Fibroblast of skin of scalp (primary cell): ENCODE data around the gene PRR13. TPM values are rescaled to one million over a fixed set of nuclear protein-coding genes. Genes with fewer than 3 reads are reported as not detected.
"Not testable (repeated sequence)": the region's sequence is repeated elsewhere in the genome, so short reads cannot be mapped to it uniquely, and the experiment has no call there.

Experiments used
- DNase-seq: peaks from one replicate; pipeline ENCODE4 v3.0.0-alpha.2; 2013
- polyA plus RNA-seq, 2 experiments: library from polyadenylated mRNA; unstranded; fragments of 120-200 nt; gene quantifications; one replicate each; pipeline ENCODE4 v1.2.1, GENCODE V29; 2013; ENCODE audit not compliant: insufficient read length in 2 of 2

Gene PRR13, protein sequence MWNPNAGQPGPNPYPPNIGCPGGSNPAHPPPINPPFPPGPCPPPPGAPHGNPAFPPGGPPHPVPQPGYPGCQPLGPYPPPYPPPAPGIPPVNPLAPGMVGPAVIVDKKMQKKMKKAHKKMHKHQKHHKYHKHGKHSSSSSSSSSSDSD
- 154 TPM for polyA plus RNA-seq (2013, experiment 1 of 2; ENCODE audit: insufficient read length)
- 153 TPM for polyA plus RNA-seq (2013, experiment 2 of 2; ENCODE audit: insufficient read length)

DNA sequence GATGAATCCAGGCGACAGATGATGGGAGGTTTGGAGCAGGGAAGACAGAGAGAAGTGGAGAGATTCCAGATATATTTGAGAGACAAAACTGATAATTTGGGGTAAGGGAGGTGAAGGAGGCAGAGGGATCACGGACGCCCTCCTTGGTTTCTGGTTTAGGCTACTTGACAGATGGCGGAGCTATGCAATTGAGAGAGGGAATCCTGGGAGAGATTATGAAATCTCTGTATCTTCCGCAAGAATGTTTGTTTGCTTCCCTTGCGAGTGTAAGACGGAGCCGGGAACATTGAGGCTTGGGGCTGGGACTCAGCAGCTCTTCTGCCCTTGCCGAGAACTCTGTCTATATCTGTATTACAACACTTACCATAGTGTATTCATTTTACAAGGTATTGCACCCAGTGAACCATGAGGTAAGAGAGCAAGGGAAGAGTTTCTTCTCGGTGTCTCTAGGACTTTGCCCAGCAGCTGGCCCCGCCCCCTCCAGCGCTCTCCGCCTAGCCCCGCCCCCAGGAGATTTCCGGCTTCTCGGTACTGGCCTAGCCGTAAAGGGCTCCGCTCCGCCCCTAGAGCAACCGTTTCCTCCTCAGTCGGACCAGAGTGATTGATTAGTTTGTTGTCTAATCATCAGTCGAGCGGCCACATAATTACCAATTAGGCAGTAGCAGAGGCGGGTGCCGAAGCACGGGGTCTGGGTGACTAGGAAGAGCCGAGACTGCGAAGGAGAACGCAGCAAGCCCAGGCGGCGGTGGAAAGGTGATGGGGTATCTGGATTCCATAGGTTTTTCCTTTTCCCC is at the start of gene PRR13:
TSS of gene PRR13 (plus strand) at position 695 of the 794 bp plus-strand sequence. CDS start 981 bp downstream, outside the sequence.
- DNase-seq, result peak; percentile 100

DNA sequence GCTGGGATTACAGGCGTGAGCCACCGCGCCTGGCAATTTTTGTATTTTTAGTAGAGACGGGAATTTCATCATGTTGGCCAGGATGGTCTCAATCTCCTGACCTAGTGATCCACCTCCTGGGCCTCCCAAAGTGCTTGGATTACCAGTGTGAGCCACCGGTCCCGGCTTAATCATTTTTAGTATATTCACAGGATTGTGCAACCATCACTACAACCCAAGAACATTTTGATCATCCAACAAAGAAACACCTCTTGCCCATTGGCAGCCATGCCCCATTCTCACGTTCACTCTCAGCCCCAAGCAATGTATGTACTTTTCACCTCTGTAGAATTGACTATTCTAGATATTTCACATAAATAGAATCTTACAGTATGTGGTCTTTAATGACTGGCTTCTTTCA is 41.6 kb upstream of the PRR13 start:
- DNase-seq, result no peak

DNA sequence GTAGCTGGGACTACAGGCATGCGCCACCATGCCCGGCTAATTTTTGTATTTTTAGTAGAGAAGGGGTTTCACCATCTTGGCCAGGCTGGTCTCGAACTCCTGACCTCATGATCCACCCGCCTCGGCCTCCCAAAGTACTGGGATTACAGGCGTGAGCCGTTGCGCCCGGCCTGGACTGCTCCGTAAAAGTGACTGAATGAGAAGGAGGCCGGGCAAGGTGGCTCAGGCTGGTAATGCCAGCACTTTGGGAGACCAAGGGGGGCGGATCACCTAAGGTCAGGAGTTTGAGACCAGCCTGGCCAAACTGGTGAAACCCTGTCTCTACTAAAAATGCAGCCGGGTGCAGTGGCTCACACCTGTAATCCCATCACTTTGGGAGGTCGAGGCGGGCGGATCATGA is 39.2 kb upstream of the PRR13 start:
- DNase-seq, result not testable (repeated sequence)

DNA sequence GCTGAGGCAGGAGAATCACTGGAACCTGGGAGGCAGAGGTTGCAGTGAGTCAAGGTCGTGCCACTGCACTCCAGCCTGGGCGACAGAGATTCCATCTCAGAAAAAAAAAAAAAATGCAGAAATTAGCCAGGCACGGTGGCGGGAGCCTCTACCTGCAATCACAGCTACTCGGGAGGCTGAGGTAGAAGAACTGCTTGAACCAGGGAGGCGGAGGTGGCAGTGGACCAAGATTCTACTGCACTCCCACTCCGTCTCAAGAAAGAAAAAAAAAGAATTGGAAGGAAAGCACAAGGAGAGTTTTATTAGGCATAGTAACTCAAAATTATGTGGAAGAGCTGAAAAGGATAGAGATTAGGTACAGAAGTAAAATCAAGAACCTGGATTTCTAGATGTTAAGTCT is 38.7 kb upstream of the PRR13 start:
- no peak for DNase-seq

DNA sequence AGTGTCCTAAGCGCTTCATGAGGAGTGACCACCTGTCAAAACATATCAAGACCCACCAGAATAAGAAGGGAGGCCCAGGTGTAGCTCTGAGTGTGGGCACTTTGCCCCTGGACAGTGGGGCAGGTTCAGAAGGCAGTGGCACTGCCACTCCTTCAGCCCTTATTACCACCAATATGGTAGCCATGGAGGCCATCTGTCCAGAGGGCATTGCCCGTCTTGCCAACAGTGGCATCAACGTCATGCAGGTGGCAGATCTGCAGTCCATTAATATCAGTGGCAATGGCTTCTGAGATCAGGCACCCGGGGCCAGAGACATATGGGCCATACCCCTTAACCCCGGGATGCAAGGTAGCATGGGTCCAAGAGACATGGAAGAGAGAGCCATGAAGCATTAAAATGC is 30.6 kb upstream of the PRR13 start:
- DNase-seq, result no peak

DNA sequence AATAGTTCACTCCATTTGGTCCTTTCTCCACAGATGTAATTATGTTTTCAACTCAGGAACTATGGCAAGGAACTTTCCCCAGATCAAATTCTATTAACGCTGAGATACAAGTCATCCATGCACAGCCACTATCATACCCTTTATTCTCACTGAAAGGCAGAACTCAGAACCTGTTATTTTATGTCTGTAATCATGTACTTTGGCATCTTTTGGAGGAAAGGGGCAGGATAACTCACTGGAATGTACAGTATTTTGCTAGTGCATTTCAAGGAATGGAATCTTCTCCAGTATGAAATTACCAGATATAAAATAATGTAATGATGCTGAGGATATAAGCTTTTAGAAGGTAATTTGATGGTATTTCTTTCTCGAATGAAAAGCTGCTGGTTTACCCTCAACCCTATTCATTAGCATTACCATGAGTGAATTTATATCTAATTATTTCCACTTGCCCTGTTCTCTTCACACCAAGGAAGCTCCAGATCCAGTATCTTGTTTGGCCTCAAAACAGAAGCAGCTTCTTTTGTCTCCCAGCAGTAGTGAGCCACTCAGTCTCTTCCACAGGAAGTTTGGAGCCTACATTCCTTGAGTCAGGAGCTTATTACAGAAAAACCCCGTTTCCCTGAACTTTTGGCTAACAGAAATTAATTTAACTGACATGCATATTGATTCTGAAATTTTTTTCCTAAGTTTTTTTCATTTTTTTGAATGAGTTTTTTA is 27.9 kb upstream of the PRR13 start:
- DNase-seq, result no peak

DNA sequence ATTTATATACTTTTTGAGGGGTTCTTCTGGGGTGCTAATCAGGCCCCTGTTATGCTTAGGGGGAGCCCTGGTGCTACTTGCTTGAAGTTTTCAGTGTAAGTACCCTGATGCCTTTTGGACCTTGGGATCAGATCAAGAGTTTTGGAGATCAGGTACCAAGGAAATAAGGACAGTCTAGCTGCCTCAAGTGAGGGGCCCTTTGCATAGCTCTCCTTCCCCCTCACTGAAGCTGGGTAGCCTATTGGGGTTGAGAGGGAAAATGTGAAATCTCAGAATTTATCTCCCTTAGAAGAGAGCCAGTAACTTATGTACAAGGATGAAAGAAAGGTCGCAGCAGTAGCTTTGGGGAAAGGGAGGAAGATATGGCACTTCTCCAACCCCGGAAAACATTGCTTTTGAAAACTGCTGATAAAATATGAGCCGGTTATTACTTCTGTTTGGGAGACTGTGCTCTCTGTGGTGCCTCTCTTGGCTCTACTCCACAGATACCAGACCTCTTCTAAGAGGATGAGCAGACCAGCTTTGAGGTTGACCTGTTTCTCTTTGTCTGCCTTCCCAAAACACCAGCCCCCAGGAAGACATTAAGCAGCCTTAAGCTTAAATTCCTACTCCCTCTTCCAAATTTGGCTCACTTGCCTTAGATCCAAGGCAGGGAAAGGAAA is 26.6 kb upstream of the PRR13 start:
- no peak for DNase-seq

DNA sequence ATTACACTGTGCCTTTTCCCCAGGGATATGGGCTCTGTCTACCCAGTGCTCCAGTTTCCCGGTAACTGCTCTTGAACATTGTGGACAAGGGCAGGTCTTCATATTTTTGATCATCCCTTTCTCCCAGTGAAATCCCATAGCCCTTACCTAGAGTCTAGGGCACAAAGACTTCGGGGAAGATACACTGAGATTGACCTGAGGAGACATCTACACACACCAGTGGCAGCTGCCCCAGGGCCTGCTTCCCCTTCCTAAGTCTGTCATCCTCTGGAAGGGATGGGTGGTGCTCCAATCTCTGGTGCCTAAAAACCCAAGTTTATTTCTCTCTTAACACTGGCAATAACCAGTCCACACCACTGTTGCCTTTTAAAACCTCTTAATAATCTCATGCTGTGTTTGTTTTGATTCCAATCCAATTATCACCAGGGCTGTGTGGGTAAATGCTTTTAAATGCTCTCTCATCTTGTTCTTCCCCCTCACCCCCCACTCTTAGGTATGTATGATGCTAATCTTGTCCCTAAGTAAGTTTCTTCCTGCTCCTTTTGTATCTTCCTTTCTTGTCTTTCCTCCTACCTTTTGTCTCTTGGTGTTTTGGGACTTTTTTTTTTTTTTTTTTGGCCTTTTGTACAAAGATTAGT is 25.7 kb upstream of the PRR13 start:
- peak; percentile 50 for DNase-seq

DNA sequence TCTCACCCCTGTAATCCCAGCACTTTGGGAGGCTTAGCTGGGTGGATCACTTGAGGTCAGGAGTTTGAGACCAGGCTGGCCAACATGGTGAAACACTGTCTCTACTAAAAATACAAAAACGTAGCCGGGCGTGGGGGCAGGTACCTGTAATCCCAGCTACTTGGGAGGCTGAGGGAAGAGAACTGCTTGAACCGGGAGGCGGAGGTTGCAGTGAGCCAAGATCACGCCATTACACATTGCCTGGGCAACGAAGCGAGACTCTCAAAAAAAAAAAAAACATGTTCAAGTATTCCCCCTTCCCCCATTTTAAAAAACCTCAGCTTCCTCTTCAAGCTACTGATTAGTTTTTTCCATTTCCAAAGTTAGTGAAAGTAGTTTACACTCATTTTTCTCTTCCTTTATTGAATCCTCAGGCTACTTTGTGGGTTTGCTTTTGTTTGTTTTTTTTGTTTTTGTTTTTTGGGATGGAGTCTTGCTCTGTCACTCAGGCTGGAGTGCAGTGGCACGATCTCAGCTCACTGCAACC is 24.2 kb upstream of the PRR13 start:
- DNase-seq, result not testable (repeated sequence)

DNA sequence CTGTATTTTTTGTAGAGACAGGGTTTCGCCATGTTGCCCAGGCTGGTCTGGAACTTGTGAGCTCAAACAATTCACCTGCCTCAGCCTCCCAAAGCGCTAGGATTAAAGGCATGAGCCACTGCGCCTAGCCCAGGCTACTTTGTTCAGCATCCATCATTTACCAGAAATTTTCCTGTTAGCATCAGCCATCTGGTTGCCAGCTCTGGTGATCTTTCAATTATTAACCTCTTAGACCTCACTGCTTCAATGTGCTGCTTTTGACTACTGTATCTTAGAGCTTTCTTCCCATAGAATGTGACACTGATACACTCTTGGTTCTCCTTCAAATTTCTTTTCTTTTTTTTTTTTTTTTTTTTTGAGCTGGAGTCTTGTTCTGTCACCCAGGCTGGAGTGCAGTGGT is 23.3 kb upstream of the PRR13 start:
- no peak for DNase-seq

DNA sequence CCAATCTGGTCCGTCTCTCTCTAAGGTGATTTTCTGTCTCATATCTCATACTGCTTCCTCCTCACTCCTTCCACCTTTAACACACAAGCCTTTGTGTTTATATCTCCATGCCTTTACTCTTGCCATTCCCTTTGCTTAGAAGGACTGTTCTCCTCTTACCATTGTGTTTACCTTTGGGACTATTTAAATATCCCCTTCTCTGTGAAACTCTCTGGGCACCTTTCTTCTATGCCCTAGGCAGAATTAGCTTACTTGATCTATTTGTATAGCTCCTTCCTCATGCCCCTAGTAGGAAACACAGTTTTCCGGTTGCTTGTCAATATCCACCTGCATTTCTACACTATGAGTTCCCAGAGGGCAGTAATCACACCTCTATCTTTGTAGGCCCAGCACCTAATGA is 21.8 kb upstream of the PRR13 start:
- DNase-seq, result no peak

DNA sequence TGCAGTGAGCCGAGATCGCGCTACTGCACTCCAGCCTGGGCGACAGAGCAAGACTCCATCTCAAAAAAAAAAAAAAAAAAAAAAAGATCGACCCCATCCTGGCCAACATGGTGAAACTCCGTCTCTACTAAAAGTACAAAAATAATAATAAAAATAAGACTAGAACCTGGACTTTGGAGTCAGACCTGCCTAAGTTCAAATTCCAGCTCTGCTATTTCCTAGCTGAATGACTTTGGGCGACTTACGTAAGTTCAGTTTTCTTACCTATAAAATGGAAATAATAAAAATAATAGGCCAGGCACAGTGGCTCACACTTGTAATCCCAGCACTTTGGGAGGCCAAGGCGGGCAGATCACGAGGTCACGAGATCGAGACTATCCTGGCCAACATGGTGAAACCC is 19.3 kb upstream of the PRR13 start:
- DNase-seq, result not testable (repeated sequence)

DNA sequence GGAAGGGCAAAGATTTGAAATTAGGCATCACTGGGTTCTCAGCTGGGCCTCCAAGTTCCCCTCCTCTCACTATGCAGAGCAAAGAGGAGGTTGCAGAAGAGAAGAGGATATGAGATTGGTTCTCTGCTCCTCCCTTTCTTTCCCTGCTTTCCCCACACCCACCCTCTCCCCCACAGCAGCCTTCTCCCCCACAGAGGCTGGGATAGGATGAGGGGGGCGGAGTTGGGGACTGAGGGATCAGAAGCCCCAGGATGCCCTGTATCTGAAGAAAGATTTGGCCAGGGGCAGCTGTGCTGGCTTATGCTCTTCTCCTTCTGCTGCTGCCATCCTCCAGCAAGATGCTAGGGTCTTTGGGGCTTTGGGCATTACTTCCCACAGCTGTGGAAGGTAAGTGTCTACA is 17.9 kb upstream of the PRR13 start, which contains the start of gene AMHR2:
TSS of gene AMHR2 (plus strand) at position 259 of the 400 bp plus-strand sequence. CDS start at position 339, 80 bp downstream.
- DNase-seq, result no peak

DNA sequence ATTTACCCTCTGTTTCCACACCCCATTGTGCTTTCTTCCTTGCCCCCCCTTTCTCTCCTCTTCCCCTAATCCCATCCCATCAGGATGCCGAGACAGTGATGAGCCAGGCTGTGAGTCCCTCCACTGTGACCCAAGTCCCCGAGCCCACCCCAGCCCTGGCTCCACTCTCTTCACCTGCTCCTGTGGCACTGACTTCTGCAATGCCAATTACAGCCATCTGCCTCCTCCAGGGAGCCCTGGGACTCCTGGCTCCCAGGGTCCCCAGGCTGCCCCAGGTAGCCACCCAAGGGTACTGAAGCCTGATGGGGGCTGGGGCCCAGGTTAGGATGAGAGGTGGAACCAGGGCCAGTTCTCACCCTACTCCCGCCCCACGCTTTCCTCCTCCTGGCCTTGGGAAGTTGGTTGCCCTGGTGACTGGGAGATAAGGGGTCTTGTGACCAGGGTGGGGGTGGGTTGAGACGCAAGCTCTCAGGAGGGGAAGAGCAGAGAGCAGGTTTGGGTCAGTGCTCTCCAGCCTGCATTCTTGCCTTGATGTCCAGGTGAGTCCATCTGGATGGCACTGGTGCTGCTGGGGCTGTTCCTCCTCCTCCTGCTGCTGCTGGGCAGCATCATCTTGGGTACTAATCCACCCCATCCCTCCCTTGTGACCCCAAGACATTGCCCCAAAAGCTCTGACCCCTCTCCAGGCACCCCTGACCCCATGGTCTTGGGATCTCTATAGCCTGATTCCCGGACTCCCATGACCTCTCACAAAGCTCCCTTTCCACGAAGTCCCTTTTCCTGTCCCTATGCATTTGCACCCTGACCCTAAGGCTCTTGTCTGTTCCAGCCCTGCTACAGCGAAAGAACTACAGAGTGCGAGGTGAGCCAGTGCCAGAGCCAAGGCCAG is 16.7 kb upstream of the PRR13 start:
- no peak for DNase-seq

DNA sequence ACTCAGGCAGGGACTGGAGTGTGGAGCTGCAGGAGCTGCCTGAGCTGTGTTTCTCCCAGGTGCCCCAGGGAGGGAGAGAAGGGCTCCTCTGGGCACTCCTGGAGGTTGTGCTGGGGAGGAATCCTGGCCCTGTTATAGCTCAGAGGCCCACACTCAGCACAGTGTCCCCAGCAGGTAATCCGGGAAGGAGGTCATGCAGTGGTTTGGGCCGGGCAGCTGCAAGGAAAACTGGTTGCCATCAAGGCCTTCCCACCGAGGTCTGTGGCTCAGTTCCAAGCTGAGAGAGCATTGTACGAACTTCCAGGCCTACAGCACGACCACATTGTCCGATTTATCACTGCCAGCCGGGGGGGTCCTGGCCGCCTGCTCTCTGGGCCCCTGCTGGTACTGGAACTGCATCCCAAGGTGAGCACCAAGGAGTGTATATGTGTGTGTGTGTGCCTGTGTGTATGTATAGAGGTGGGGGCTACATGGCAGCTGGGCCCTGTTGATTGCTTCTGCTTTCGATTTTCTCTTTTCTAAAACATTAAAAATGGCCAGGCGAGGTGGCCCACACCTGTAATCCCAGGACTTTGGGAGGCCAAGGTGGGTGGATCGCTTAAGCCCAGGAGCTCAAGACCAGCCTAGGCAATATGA is 15.9 kb upstream of the PRR13 start:
- DNase-seq, result no peak

DNA sequence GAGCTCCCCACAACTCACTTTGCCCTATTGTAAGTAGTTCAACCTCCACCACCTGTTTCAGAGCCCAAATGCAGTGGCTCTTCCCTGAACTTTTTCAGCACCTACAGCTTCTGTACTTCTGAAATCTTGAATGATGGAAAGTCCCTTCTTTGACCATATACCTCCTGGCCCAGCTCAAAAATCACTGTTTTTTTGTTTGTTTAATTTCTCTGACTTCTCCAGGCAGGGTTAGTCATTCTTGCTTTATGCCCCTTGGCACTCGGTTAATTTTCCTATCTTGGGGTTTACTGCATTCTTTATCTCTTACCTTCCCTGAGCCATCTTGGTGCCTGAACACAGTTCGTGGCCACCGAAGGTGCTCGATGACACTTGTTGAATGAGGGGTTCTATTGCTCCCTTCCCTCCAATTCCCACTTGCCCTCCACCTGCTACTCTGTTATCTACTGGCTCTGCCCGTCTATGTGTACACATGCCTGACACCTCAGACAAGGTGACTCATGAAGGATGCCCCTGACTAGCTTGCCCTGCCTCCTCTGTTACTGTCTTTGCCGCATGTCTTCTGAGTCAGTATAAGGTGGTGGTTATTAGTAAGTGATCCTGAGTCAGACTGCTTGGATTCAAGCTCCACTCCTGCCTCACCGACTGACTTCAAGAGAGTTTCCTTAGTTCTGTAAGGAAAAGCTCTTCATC is 13.5 kb upstream of the PRR13 start:
- DNase-seq, result peak; percentile 58

DNA sequence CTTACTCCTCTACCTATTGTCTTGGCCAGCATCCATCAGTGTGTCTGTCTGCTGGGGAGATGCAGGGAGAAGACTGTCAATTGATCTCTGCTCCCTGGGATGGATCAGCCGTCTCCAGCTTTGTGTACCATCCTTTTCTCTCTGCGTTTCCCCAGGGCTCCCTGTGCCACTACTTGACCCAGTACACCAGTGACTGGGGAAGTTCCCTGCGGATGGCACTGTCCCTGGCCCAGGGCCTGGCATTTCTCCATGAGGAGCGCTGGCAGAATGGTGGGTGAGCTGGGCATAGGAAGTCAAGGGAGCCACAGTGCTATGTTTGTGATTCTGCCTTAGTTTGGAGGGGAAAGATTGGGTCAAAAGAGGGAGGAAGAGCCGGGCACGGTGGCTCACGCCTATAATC is 12.8 kb upstream of the PRR13 start:
- no peak for DNase-seq

DNA sequence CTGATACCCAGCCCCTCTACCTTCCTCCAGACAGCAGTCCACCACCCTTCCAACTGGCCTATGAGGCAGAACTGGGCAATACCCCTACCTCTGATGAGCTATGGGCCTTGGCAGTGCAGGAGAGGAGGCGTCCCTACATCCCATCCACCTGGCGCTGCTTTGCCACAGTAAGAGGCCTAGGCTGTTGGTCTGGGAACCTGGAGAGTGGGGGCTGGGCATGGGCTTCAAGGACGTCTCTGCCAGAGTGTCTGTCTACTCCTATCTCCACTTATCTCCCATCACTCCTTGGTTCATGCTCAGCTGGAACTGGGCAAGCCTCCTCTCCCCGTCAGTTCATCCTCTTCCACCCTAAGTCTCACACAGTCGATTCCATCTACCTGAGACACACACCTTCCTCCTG is 11.4 kb upstream of the PRR13 start:
- no peak for DNase-seq

DNA sequence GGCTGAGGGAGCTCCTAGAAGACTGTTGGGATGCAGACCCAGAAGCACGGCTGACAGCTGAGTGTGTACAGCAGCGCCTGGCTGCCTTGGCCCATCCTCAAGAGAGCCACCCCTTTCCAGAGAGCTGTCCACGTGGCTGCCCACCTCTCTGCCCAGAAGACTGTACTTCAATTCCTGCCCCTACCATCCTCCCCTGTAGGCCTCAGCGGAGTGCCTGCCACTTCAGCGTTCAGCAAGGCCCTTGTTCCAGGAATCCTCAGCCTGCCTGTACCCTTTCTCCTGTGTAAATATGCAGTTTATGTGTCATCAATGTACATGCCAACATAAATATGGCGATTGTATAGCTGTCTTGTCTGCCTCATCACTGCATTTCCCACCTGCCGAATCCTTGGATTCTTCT is 10.3 kb upstream of the PRR13 start:
- peak; percentile 46 for DNase-seq

DNA sequence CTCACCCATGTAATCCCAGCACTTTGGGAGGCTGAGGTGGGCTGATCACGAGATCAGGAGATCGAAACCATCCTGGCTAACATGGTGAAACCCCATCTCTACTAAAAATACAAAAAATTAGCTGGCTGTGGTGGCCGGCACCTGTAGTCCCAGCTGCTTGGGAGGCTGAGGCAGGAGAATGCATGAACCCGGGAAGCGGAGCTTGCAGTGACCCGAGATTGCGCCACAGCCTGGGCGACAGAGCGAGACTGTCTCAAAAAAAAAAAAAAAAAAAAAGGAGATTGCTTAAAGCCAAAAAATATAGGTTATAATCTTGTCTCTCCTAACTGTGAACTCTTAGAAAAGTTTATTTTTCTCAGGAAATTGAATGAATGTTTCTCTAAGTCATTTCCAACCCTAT is 6.2 kb upstream of the PRR13 start:
- not testable (repeated sequence) for DNase-seq
